GM18868 (cell line): Measurements from ENCODE around the gene FHOD3.

Experiments
- ATAC-seq: cut with Tn5 transposase; IDR thresholded peaks from one replicate; pipeline ENCODE4 v1.9.1; 2021; ENCODE audit warnings: mild to moderate bottlenecking, moderate library complexity; ENCODE audit not compliant: unreplicated experiment

FHOD3 gene

GRCh38 chr18:36580266-36580665 is 282.8 kb downstream of the FHOD3 start:
- no peak for ATAC-seq

- ATAC-seq = no peak
Measured at GRCh38 chr18:36580874-36581750, 283.6 kb downstream of the FHOD3 start.

- ATAC-seq = peak; percentile 75
Measured at GRCh38 chr18:36582988-36583745, 285.7 kb downstream of the FHOD3 start.

- ATAC-seq = no peak
Measured at GRCh38 chr18:36589857-36590543, 292.5 kb downstream of the FHOD3 start.

GRCh38 chr18:36590621-36591580 is 293.4 kb downstream of the FHOD3 start:
- no peak for ATAC-seq

- ATAC-seq = no peak
Measured at GRCh38 chr18:36592282-36592681, 294.8 kb downstream of the FHOD3 start.

- no peak for ATAC-seq
Measured at GRCh38 chr18:36593001-36593400, 295.5 kb downstream of the FHOD3 start.

- ATAC-seq = no peak
Measured at GRCh38 chr18:36593641-36594040, 296.1 kb downstream of the FHOD3 start.

- ATAC-seq = no peak
Measured at GRCh38 chr18:36594621-36595020, 297.1 kb downstream of the FHOD3 start.

GRCh38 chr18:36595046-36595817 is 297.7 kb downstream of the FHOD3 start:
- no peak for ATAC-seq

- no peak for ATAC-seq
Measured at GRCh38 chr18:36595818-36596215, 298.3 kb downstream of the FHOD3 start.

GRCh38 chr18:36597636-36598035 is 300.1 kb downstream of the FHOD3 start:
- no peak for ATAC-seq

- ATAC-seq = no peak
Measured at GRCh38 chr18:36600548-36600947, 303.0 kb downstream of the FHOD3 start.

- ATAC-seq = no peak
Measured at GRCh38 chr18:36601316-36601715, 303.8 kb downstream of the FHOD3 start.

GRCh38 chr18:36602071-36602470 is 304.6 kb downstream of the FHOD3 start:
- ATAC-seq = no peak

GRCh38 chr18:36602620-36603019 is 305.1 kb downstream of the FHOD3 start:
- ATAC-seq = no peak

- no peak for ATAC-seq
Measured at GRCh38 chr18:36608107-36608506, 310.6 kb downstream of the FHOD3 start.

- ATAC-seq = no peak
Measured at GRCh38 chr18:36610258-36610657, 312.7 kb downstream of the FHOD3 start.

- no peak for ATAC-seq
Measured at GRCh38 chr18:36610661-36611060, 313.1 kb downstream of the FHOD3 start.

GRCh38 chr18:36613069-36613468 is 315.6 kb downstream of the FHOD3 start:
- no peak for ATAC-seq
